Islet precursor cell (in vitro differentiated cells): ENCODE results near the gene FMO4.
"Not testable (repeated sequence)": the region's sequence is repeated elsewhere in the genome, so short reads cannot be mapped to it uniquely, and the experiment has no call there.

Experiments used
- DNase-seq: peaks from one replicate; pipeline ENCODE4 v3.0.0-alpha.2; 2018

FMO4 gene, protein sequence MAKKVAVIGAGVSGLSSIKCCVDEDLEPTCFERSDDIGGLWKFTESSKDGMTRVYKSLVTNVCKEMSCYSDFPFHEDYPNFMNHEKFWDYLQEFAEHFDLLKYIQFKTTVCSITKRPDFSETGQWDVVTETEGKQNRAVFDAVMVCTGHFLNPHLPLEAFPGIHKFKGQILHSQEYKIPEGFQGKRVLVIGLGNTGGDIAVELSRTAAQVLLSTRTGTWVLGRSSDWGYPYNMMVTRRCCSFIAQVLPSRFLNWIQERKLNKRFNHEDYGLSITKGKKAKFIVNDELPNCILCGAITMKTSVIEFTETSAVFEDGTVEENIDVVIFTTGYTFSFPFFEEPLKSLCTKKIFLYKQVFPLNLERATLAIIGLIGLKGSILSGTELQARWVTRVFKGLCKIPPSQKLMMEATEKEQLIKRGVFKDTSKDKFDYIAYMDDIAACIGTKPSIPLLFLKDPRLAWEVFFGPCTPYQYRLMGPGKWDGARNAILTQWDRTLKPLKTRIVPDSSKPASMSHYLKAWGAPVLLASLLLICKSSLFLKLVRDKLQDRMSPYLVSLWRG

GRCh38 chr1:171313835-171314320, at the start of gene FMO4:
Gene FMO4, plus strand, starts transcription at chr1:171314183. Its CDS starts 5,643 bp downstream, at chr1:171319826.
- peak; percentile 95 for DNase-seq

- no peak for DNase-seq
Measured at GRCh38 chr1:171265686-171266085, 48.3 kb upstream of the FMO4 start.

GRCh38 chr1:171266930-171267329, 47.1 kb upstream of the FMO4 start:
- no peak for DNase-seq

GRCh38 chr1:171267391-171267790, 46.6 kb upstream of the FMO4 start:
- no peak for DNase-seq

GRCh38 chr1:171270806-171271205, 43.2 kb upstream of the FMO4 start:
- no peak for DNase-seq

GRCh38 chr1:171277534-171277933, 36.4 kb upstream of the FMO4 start:
- DNase-seq = no peak

- DNase-seq = no peak
Measured at GRCh38 chr1:171279234-171279633, 34.7 kb upstream of the FMO4 start.

- DNase-seq = no peak
Measured at GRCh38 chr1:171279678-171280077, 34.3 kb upstream of the FMO4 start.

GRCh38 chr1:171280599-171280998, 33.4 kb upstream of the FMO4 start:
- no peak for DNase-seq

DNA sequence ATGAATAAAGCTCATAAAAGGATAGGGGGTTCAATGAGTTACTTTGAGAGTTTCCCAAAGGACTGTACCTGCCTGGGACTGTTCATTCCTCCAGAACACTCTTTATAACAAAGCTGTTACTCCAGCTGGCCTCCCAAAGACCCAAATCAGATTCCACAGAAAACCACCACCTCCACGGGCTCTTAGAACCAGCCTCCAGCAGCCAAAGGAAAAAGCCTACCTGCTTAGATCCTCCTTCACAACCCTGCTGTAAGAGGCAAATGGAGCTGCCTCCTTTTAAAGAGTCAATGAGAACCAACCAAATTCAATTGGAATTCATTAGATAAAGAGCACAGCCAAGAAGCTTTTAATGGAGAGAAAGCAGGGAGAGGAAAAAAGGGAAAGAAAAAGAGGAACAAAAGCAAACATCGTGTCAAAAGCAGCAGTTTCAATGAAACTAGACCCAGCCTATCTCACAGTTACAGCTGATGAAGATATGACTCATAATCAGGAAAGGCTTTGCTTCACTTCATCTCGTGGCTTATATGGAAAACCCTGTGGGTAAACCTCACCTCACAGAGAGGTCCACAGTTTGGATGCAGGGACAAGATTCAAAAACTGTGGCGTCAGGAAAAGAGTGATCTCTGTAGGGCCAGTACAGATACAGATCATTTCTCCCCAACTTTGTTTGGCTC, 27.8 kb upstream of the FMO4 start:
- DNase-seq = no peak

GRCh38 chr1:171290621-171291020, 23.4 kb upstream of the FMO4 start:
- no peak for DNase-seq

- DNase-seq = no peak
Measured at GRCh38 chr1:171292799-171293198, 21.2 kb upstream of the FMO4 start.

DNA sequence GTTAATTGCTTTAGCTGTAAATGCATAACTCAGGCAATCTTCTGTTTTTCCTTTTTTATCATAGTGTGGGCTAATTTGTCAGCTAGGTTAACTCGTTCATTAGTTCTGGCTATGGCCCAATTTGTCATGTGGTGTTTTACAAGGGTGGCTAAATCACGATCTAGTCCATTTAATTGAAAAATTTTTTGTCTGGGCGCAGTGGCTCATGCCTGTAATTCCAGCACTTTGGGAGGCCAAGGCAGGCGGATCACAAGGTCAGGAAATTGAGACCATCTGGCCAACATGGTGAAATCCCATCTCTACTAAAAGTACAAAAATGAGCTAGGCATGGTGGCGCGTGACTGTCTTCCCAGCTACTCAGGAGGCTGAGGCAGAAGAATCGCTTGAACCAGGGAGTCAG, 18.6 kb upstream of the FMO4 start:
- not testable (repeated sequence) for DNase-seq

DNA sequence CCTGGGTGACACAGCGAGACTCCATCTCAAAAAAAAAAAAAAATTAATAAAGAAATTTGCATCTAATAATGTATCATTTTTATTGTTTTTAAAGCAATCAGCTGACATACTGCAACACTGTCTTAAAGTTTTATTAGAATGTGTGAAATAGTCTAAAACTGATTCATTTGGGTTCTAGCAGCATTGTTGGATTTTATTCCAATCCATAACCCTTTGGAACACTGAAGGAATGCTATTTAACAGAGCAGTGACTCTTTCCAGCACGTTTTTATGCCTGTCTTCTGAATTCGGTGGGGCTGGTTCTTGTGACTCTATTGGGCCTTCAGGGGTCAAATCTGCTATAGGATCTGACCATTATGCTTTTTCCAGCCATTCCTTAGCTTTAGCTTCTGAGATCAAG, 18.2 kb upstream of the FMO4 start:
- no peak for DNase-seq

- DNase-seq = no peak
Measured at GRCh38 chr1:171296897-171297296, 17.1 kb upstream of the FMO4 start.

DNA sequence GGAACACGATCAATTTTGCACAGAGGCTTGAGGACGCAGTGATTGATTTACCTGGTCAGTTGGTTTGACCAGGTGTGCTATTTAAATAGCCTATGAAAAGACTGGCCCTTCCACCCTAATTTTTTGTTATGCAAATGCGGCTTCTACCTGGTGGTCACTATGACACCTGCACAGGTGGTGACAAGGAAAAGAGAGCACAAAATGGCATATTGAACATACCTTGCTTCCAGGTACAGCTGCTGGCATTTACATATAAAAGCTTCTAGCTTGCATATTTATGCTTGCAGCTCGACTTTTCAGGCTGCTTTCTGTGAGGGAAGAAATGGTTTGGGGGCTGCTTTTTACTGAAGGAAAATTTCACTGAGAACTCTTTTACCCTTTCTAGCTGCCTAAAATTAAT, 15.3 kb upstream of the FMO4 start:
- DNase-seq = no peak

- no peak for DNase-seq
Measured at GRCh38 chr1:171299342-171299741, 14.6 kb upstream of the FMO4 start.

GRCh38 chr1:171300401-171300800, 13.6 kb upstream of the FMO4 start:
- no peak for DNase-seq

DNA sequence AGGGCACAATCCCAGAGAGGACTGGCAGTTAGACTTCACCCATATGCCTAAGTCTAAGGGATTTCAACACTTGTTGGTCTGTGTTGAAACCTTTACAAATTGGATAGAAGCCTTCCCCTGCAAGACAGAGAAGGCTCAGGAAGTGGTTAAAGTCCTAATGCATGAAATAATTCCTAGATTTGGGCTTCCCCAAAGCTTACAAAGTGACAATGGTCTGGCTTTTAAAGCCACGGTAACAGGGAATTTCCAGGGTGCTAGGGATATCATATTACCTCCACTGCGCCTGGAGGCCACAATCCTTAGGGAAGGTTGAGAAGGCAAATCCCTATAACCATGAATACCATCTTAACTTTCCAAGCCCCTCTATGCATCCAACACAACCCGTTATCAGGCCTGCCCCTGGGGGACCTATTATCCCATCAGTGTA, 3.3 kb upstream of the FMO4 start:
- peak; percentile 59 for DNase-seq

- no peak for DNase-seq
Measured at GRCh38 chr1:171311771-171312558, 2.0 kb upstream of the FMO4 start.

DNA sequence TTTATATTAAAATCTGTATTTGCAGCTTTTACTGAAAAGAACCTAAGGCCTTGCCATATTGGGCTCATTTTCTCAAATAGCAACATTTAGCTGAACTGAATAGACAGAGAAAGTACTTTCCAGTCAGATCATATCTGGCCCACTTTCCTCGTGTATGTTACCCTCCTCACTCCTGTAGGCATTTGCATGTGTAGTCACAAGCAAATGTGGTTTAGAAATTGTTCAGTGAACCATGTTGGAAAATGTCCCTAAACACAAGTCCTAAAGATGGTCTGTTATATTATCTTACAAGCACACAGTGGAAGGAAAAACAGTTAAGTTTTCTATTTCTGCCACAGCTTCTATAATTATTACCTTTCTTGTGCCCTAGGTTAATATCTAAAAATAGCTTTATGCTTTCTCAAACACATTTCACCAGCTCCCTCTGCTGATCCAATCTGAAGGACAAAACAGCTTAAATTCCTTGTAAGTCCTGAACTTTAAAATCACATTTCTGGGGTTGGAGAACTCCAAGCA, 606 bp upstream of the FMO4 start:
- DNase-seq = no peak

DNA sequence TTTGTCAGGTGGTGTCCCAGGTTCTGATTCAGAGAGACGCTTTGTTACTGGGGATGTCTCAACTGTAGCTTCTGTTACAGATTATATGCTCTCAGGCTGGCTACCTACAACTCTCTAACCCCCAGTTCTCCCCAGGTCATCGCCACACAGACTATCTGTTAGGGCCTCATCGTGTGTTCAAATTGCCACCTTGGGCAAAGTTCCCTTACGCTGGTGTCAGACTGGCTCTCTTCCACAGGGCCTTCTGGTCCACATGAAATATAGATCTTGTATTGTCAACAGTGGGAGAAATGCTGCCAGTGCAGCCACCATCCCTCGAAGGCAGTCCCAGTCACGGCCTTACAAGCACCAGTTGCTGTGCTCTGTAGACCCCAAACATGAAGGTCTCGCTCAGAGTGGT, 15.3 kb downstream of the FMO4 start:
- DNase-seq = no peak
